Measurements from ENCODE around the gene SEMA3F.

Gene SEMA3F

DNA sequence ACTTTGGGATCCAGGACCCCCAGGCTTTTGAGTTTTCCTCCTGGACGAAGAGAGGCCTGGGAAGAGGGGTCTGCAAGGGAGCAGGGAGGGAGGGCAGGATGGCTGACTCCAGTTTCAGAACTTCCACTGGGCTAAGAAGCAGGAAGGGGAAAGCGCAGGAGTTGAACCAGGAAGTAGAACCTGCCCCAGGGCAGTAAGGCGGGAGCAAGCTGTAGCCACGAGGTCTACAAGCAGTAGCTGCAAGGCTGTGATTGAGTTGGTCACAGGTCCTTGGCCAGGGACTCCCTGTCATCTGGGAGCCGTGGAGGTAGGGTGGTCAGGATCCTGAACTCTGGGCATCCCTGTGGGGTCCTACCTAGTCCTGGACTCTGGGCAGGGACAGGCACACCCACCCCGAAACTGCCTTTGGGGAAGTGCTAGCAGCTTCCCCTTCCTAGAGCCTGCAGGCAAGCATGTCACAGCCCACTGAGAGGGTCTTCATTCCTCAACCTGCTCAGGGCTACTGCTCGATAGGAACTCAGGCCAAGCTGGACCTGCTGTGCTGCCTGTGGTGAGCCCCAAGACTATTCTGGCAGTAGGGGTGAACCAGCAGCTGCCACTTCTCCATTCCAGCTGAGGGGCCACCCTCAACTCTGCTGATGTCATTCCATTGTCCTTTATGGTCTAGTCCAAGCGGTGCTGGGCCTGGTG lies 75.1 kb downstream of the SEMA3F start:
- Histone ChIP-seq H3K4me1 (ENCODE audit: insufficient read depth, low read length) (peaks cover 40% of the 10 kb centered on the region), H3K27ac (ENCODE audit: low read length) (no peak overlapping the region), H3K36me3 (ENCODE audit: insufficient read depth, low read length) (no peaks in the 10 kb centered on the region; the same call in 1 of the 2 replicates), H3K9me3 (ENCODE audit: insufficient read depth, low read length, severe bottlenecking) (no peaks in the 10 kb centered on the region), H3K9ac (ENCODE audit: low read depth, low read length) (0 out of 2 replicates have a peak overlapping the region, but pooled peaks have one; percentile 13), H3K27me3 (ENCODE audit: insufficient read depth, low read length, poor library complexity) (no peaks in the 10 kb centered on the region), H4K20me1 (ENCODE audit: insufficient read depth, low read length) (no peaks in the 10 kb centered on the region), H3K4me3 (ENCODE audit: low read depth in 1 of 2, low read length in 2 of 2) (no peak overlapping the region), H3K79me2 (ENCODE audit: insufficient read depth, low read length) (peaks cover 12% of the 10 kb centered on the region), H2AFZ (ENCODE audit: low read depth, low read length) (no peak overlapping the region), H3K4me2 (ENCODE audit: insufficient read depth, low read length) (no peak overlapping the region)
- TF ChIP-seq, protein P1, sequence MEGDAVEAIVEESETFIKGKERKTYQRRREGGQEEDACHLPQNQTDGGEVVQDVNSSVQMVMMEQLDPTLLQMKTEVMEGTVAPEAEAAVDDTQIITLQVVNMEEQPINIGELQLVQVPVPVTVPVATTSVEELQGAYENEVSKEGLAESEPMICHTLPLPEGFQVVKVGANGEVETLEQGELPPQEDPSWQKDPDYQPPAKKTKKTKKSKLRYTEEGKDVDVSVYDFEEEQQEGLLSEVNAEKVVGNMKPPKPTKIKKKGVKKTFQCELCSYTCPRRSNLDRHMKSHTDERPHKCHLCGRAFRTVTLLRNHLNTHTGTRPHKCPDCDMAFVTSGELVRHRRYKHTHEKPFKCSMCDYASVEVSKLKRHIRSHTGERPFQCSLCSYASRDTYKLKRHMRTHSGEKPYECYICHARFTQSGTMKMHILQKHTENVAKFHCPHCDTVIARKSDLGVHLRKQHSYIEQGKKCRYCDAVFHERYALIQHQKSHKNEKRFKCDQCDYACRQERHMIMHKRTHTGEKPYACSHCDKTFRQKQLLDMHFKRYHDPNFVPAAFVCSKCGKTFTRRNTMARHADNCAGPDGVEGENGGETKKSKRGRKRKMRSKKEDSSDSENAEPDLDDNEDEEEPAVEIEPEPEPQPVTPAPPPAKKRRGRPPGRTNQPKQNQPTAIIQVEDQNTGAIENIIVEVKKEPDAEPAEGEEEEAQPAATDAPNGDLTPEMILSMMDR (IDR thresholded peaks at IDR 0.05; ENCODE audit: borderline replicate concordance, extremely low read depth, low read length, poor library complexity, severe bottlenecking), result no peak
- no peak for TF ChIP-seq EZH2 (IDR thresholded peaks at IDR 0.05; ENCODE audit: borderline replicate concordance, low read depth, low read length, severe bottlenecking)
- DNase-seq (no peak), ATAC-seq (ENCODE audit: insufficient read depth, low read depth) (no peak)

DNA sequence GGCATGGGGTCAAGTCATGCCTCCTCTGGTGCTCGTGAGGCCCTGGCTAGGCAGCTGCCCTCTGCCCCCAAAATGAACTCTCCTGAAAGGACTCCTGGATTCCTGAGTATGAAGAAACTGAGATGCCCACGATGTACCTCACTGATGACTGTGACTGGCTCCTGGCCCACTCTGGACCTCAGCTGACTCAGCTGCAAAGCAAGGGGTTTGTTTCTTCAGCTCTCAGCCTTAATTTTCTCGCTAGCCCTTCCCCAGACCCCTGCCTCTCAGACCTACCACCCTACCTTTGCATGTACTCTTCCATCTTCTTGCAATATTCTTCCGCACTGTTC lies 75.6 kb downstream of the SEMA3F start:
- H3K4me2 ChIP-seq (ENCODE audit: insufficient read depth, low read length), result no peak overlapping the region
- no peak overlapping the region for H2AFZ ChIP-seq (ENCODE audit: low read depth, low read length)
- H3K4me3 ChIP-seq (ENCODE audit: low read depth in 1 of 2, low read length in 2 of 2), result no peak overlapping the region
- DNase-seq (no peak), ATAC-seq (ENCODE audit: insufficient read depth, low read depth) (no peak)
- no peak overlapping the region for H3K9ac ChIP-seq (ENCODE audit: low read depth, low read length)
- H4K20me1 ChIP-seq (ENCODE audit: insufficient read depth, low read length), result no peaks in the 10 kb centered on the region
- TF ChIP-seq, protein P1 (IDR thresholded peaks at IDR 0.05; ENCODE audit: borderline replicate concordance, extremely low read depth, low read length, poor library complexity, severe bottlenecking), result no peak
- no peak for TF ChIP-seq EZH2 (IDR thresholded peaks at IDR 0.05; ENCODE audit: borderline replicate concordance, low read depth, low read length, severe bottlenecking)
- H3K27ac ChIP-seq (ENCODE audit: low read length), result no peak overlapping the region
- H3K4me1 ChIP-seq (ENCODE audit: insufficient read depth, low read length), result peaks cover 40% of the 10 kb centered on the region
- peaks cover 12% of the 10 kb centered on the region for H3K79me2 ChIP-seq (ENCODE audit: insufficient read depth, low read length)
- no peaks in the 10 kb centered on the region for H3K9me3 ChIP-seq (ENCODE audit: insufficient read depth, low read length, severe bottlenecking)
- no peaks in the 10 kb centered on the region for H3K27me3 ChIP-seq (ENCODE audit: insufficient read depth, low read length, poor library complexity)
- H3K36me3 ChIP-seq (ENCODE audit: insufficient read depth, low read length), result no peaks in the 10 kb centered on the region; the same call in 1 of the 2 replicates

DNA sequence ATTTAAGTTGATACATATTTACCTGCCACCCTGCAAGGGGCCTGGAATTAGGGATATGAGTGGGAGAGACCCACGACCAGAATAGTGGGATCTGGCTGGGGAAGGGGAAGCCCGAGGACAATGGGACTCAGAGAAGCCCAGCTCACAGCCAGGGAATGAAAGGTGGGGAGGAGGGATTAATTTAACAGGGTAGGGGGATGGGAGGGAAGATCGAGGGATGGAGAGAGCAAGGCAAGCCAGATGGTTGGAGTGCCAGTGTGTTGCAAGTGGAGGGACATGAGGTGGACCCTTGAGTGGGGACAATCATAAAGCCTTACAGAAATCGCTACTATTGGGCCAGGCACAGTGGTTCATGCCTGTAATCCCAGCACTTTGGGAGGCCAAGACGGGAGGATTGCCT lies 76.5 kb downstream of the SEMA3F start:
- Histone ChIP-seq H3K4me1 (ENCODE audit: insufficient read depth, low read length) (peaks cover 31% of the 10 kb centered on the region), H3K36me3 (ENCODE audit: insufficient read depth, low read length) (no peaks in the 10 kb centered on the region; the same call in 1 of the 2 replicates), H2AFZ (ENCODE audit: low read depth, low read length) (no peak overlapping the region)

More for the DNA sequence above, 76.5 kb downstream of the SEMA3F start:
- no peak for DNase-seq
- no peaks in the 10 kb centered on the region for H3K27me3 ChIP-seq (ENCODE audit: insufficient read depth, low read length, poor library complexity)
- no peak for ATAC-seq (ENCODE audit: insufficient read depth, low read depth)
- H3K4me3 ChIP-seq (ENCODE audit: low read depth in 1 of 2, low read length in 2 of 2), result no peak overlapping the region
- H3K9me3 ChIP-seq (ENCODE audit: insufficient read depth, low read length, severe bottlenecking), result no peaks in the 10 kb centered on the region
- no peak overlapping the region for H3K9ac ChIP-seq (ENCODE audit: low read depth, low read length)
- H4K20me1 ChIP-seq (ENCODE audit: insufficient read depth, low read length), result peaks cover 4% of the 10 kb centered on the region; the same call in 1 of the 2 replicates
- no peak overlapping the region for H3K4me2 ChIP-seq (ENCODE audit: insufficient read depth, low read length)
- H3K79me2 ChIP-seq (ENCODE audit: insufficient read depth, low read length), result peaks cover 19% of the 10 kb centered on the region
- no peak for TF ChIP-seq EZH2 (IDR thresholded peaks at IDR 0.05; ENCODE audit: borderline replicate concordance, low read depth, low read length, severe bottlenecking)
- TF ChIP-seq, protein P1 (IDR thresholded peaks at IDR 0.05; ENCODE audit: borderline replicate concordance, extremely low read depth, low read length, poor library complexity, severe bottlenecking), result no peak
- no peak overlapping the region for H3K27ac ChIP-seq (ENCODE audit: low read length)

Measured in DND-41 (cell line).